HG03103 (cell line): ENCODE results near the gene WDR74.
A peak's percentile ranks its signal among the peaks of the same experiment; 100 is the strongest.
"Not testable (repeated sequence)": the region's sequence is repeated elsewhere in the genome, so short reads cannot be mapped to it uniquely, and the experiment has no call there.

Source experiments
- ATAC-seq: cut with Tn5 transposase; IDR thresholded peaks from one replicate; pipeline ENCODE4 v1.9.1; 2021; ENCODE audit warnings: low read depth; ENCODE audit not compliant: unreplicated experiment

WDR74 gene

DNA sequence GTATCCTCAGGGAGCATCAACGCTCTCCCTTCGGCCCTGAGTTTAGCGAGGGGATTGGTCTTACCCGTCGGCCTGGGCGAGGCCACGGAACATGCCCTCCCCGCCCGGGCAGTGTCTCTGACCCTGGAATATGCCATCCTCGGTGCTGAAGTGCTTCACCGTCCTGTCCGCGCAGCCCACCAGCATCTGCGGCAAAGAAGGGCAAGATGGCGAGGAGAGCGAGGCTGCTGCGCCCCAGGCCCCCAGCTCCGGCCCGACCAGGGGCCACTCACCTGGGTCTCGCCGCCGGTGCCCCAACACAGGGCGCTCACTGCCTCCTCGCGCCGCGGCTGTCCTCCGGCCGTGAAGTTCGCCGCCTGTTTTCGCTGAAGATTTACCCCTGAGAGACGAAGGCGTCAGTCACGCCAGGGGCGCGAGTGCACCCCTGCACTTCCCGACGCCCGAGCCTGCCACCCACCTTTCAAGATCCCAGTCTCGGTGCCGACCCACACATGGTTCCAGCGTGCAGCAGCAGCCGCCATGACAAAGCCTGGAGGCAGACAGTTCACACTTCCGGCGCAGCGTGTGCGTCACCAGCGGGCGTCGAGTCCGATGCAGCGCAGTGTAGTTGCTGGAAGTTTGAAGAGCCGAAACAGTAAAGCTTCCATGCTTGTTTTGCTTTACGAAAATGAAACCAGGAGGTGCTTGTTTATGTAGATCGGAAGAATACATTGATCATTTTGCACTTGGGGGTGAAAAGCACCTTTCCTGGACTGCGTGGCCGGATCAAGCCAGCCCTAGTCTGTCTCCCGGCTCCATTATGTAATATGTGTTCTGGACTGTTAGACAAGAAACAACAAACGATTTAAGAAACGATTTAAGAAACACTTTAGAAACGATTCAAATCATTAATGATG lies at the start of gene WDR74:
Gene WDR74 (minus strand): TSS at position 541 of the 896 bp plus-strand sequence. CDS start 20 bp downstream, at position 521.
- ATAC-seq, result no peak

DNA sequence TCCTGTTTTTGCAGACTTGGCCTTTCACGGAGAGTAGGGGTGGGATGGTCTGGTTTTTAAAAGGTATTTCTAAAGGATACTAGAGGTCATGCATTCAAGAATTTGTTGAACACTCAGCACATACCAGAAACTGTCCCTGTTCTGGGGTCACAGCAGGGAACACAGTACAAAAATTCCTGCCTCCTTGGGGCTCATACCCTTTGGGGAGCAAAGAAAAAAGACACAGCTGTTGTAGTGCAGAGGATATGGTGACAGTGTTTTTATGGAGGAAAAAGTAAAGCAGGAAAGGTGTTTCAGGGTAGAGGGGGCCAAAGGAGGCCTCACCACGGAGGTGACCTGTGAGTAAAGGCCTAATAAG lies 49.7 kb upstream of the WDR74 start:
- ATAC-seq, result no peak

DNA sequence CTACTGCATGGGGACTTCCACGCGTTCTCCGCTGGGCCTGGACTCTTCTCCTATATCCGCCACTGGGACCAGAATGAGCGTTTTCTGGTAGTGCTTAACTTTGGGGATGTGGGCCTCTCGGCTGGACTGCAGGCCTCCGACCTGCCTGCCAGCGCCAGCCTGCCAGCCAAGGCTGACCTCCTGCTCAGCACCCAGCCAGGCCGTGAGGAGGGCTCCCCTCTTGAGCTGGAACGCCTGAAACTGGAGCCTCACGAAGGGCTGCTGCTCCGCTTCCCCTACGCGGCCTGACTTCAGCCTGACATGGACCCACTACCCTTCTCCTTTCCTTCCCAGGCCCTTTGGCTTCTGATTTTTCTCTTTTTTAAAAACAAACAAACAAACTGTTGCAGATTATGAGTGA lies 49.0 kb upstream of the WDR74 start:
- ATAC-seq, result no peak

DNA sequence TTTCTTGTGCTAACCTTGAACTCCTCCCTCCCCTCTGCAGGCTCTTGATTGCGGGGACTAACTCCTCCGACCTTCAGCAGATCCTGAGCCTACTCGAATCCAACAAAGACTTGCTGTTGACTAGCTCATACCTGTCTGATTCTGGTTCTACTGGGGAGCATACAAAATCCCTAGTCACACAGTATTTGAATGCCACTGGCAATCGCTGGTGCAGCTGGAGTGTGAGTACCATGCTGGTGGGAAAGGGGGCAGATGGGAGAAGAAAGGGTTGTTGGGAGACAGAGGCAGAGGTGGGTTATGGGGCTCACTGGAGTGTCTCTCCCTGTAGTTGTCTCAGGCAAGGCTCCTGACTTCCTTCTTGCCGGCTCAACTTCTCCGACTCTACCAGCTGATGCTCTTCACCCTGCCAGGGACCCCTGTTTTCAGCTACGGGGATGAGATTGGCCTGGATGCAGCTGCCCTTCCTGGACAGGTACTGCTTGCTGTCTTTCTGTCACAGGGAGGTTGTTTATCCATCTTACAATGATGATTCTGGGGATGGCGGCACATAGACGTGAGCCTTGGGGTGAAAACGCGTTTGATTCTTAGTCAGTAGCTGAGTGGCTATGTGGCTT lies 45.9 kb upstream of the WDR74 start:
- ATAC-seq, result no peak

DNA sequence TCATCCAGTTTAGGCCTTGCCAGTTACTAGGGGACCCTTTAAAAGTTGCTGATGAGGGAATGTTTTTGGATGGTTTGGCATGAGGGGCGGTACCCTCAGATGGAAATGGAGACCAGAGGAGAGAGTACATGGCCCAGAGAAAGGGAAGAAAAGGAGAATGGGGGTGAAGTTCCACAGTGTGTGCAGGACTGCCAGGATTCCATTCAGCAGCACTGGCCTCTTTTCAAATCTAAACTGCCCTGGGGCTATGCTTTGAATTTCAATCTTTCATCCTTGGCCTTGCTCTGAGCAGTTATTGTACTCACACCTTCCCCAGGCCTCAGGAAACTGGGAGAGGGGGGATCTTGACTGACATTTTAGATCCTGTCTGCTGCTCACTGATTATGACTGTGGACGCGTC lies 44.3 kb upstream of the WDR74 start:
- ATAC-seq, result no peak

DNA sequence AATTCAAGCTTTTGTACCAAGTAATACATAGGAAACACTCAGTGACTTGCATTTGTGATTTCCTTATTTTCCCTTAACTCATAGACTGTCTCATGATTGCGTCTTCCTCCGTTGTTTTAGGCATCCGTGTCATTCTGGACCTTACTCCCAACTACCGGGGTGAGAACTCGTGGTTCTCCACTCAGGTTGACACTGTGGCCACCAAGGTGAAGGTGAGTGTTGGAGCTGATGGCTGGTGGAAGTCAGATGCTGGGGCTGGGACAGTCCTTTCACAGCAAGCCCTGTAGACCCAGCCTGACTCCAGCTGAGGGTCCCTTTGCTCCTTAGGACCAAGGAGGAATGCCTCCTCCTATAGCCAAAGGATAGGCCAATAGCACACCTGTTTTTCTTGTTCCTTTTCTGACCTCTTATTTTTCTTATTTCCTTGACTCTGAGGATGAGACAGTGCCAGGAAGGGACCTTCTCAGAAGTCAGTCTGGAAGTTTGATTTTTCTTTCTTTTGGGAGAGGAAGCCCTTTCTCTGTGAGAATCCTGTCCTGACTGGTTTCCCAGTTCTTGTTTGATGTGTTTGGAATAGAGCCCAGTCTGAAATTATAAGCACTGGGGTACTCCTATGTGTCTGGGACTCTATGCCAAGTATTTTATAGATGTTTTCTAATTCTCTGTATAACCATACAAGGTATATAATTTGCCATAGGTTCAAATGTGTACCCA lies 43.6 kb upstream of the WDR74 start:
- ATAC-seq, result no peak

DNA sequence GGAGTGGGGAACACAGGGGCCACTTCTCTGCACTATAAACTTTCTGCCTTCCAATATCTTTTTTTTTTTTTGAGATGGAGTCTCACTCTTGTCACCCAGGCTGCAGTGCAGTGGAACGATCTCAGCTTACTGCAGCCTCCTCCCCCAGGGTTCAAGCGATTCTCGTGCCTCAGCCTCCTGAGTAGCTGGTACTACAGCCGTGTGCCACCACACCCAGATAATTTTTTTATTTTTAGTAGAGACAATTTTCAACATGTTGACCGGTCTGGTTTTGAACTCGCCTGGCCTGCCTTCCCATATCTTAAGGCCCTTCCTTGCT lies 43.0 kb upstream of the WDR74 start:
- no peak for ATAC-seq

DNA sequence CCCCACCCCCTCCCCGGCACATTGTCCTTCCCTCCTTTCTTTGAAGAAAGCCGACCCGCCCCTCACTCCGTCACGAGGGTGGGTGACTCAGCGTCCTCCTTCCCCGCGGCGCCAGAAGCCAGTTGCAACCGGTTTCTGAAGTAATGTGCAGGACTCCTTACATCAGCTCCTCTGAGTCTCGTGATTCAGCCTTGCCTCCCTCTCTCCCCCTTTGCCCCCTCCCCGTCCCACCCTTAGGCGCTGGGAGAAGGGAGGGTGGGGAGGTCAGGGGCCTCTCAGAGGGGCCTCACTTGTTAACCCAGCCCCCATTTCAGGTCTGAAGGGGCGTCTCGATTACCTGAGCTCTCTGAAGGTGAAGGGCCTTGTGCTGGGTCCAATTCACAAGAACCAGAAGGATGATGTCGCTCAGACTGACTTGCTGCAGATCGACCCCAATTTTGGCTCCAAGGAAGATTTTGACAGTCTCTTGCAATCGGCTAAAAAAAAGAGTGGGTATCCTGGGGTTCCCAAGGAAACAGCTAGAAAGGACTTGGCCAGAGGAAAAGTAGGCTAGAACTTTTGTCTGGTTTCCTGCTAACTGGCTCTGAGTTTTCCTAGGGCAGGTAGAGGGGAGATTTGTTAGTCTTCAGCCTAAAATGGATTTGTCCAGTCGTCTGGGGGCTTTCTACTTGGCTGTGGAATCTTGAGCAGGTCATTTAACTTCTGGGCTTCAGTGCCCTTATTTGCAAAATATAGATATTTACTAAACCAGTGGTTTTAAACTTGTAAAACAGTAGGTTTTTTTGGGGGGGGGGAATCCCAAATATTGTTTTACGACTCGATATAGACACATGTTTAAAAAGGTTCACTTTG lies 42.4 kb upstream of the WDR74 start:
- ATAC-seq, result peak; percentile 29

DNA sequence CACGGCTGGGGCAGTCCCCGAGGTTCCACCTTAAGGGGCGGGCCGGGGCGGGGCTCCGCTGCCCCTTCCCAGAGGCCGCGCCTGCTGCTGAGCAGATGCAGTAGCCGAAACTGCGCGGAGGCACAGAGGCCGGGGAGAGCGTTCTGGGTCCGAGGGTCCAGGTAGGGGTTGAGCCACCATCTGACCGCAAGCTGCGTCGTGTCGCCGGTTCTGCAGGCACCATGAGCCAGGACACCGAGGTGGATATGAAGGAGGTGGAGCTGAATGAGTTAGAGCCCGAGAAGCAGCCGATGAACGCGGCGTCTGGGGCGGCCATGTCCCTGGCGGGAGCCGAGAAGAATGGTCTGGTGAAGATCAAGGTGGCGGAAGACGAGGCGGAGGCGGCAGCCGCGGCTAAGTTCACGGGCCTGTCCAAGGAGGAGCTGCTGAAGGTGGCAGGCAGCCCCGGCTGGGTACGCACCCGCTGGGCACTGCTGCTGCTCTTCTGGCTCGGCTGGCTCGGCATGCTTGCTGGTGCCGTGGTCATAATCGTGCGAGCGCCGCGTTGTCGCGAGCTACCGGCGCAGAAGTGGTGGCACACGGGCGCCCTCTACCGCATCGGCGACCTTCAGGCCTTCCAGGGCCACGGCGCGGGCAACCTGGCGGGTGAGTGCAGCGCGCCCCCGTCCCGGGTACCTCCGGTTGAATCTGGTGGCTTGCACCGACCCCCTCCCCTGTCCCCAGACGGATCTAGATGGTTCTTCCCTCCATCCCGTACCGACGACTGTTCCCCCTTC lies 41.6 kb upstream of the WDR74 start, which contains the start of gene SLC3A2:
Gene SLC3A2 (plus strand): TSS at position 94 of the 776 bp plus-strand sequence. CDS start 128 bp downstream, at position 222.
- ATAC-seq, result peak; percentile 59

DNA sequence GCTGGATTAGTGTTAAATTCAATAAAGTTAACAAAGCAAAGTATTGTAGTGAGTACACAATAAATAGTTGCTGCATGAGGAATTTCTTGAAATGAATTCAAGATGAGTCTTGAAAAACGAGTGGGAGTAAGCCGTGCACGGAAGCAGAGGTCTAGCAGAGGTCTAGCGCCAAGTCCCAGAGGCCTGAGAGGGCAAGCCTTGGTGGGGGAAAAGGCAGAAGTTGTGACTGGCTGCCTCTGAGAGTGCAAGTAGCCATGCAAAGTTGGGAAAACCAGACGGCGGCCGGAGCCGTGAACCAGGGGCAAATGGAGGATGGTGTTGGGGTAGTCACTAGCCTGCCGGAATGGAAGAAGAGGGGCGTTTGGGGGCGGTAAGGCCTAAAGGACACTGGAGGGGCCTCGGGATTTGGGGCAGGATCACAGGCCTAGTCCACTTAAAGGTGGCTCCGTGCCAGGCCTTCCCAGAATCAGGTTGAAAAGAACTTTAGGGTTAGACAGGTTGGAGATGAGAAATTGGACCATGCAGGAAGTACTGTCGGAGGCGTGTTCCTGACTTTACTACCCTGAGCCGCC lies 40.9 kb upstream of the WDR74 start:
- ATAC-seq, result peak; percentile 23

DNA sequence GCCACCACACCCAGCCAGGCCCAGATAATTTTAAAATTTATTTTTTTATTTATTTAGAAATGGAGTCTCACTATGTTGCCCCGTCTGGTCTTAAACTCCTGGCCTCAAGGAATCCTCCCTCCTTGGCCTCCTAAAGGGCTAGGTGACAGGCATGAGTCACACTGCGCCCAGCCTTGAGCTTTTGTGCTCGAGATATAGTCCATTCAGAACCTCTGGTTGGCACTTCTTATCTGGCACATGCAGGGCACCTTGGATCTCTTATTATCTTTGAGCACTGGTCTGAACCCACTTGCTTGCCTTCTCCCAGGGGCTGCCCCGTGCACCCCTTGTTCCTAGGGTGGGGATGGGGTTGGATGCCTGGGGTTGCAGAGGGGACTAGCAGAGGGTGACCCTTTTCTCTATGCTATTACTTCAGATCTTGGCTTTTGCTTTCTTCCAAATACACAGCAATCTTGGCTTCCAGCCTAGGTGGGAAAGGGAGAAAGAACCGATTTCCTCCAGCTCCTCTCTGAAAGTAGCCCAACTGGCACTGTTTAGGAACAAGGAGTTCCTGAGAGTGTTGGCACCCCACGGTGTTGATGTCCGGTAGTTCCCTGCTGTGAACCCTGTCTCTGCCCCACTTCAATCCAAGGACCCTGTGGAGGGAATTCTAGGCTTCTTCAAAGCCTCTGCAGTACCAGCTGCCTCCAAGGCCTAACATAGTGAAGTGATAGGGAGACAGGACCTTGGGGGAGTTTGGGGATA lies 40.0 kb upstream of the WDR74 start:
- no peak for ATAC-seq

DNA sequence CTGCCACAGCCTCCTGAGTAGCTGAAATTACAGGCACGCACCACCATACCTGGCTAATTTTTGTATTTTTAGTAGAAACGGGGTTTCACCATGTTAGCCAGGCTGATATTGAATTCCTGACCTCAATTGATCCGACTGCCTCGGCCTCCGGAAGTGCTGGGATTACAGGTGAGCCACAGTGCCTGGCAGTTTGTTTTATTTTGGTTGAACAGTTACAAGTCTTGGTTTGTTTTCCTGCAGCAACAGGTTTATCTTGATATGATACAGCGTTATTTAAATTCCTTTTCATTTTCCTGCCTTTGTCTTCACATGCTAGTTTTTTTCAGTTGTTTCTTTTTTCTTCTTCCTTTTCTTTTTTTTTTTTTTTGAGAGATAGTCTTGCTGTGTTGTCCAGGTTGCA lies 37.3 kb upstream of the WDR74 start:
- ATAC-seq, result no peak

DNA sequence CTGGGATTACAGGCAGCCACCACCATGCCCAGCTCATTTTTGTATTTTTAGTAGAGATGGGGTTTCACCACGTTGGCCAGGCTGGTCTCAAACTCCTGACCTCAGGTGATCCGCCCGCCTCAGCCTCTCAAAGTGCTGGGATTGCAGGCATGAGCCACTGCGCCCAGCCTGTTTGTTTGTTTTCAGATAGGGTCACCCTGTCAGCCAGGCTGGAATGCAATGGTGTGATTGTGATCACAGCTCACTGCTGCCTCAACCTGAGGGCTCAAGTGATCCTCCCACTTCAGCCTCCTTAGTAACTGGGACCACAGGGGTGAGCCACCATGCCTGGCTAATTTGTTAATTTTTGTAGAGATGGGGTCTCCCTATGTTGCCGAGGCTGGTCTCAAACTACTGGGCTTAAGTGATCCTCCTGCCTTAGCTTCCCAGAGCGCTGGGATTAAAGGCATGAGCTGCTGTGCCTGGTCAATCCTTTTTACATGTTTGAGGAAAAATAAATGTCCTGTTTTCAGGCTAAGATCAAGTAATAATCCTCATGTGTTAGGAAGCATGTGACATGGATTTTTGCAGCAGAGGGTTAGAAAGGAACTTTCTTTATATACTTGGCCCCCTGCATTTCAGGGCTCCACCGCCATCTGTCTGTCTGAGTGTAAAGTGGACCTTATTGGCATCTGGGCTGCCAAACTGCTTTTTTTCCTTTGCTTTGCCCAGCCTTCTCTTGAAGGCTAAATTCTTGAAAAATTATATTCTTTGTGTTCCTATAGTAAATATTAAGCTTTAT lies 36.5 kb upstream of the WDR74 start:
- ATAC-seq, result no peak

DNA sequence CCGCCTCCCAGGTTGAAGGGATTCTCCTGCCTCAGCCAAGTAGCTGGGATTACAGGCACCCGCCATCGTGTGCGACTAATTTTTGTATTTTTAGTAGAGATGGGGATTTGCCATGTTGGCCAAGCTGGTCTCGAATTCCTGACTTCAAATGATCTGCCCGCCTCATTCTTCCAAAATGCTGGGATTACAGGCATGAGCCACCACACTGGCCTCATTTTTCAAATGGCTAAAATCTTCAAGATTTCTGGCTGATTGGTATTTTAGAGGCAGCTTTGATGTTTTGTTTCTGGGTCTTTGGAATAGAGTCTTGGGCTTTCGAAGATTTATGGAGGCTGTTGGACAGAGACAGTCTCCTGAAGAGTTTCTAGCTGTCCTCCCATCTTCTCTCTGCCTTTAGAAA lies 35.5 kb upstream of the WDR74 start:
- ATAC-seq, result no peak

DNA sequence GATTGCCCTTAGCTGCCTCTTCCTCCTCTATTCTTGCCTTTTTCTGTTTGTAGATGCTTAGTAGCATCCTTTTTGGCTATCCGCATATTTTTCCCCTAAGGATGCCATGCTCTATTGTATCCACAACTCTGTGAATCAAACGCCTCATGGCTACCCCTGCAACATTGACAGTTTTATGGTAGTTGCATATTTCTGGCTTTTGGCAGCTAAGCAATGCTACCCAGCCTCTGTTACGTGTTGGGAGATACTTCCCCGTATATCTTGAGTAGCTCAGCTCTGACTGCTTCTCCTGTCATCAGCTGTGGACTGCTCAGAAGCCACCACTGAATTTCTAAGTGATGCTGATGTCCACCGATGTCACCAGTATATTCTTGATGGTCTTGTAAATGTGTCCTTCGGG lies 26.2 kb upstream of the WDR74 start:
- no peak for ATAC-seq

DNA sequence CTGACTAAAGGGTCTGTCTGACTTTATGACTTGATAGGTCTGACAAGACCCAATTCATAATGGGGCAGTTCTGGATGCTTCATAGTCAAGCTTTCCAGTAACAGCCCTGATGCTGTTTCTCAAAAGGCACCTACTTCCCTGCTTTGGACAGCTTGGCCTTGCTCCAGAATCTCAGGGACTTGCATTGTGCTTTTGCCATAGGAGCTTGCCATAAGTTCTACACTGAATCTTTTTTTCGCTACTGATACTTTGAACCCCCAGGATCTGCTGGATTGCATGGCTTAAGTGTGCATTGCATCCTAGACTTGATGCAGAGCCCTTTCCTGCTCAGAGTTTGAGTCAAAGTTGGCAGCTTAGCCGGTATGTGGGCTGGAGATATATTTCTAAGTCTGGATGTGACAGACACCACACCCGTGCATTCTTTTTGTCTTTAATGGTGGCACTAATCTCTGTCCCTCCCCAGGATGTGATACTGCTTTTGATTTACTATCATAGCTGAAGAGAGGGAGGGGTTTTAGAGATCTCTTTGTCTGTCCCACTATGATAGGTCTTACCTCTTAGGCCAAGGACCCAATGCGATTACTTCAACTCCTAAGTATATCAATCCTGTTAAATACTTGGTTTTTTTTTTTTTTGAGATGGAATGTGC lies 24.4 kb upstream of the WDR74 start:
- ATAC-seq, result no peak

DNA sequence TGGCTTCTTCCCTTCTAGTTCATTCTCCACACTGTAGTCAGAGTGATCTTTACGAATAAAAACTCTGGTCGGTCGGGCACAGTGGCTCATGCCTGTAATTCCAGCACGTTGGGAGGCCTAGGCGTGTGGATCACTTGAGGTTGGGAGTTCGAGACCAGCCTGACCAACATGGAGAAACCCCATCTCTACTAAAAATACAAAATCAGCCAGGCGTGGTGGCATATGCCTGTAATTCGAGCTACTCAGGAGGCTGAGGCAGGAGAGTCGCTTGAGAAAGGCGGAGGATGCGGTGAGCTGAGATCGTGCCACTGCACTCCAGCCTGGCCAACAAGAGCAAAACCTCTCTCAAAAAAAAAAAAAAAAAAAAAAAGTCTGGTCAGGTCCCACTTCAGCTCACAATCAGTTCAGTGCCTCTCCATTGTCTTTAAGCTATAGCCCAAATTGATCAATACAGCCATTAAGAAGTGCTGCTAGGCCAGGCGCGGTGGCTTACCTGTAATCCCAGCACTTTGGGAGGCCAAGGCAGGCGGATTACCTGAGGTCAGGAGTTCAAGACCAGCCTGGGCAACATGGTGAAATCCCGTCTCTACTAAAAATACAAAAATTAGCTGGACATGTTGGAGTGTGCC lies 22.3 kb upstream of the WDR74 start:
- ATAC-seq, result not testable (repeated sequence)
